HTR-8/SVneo (cell line): ENCODE data around the gene MAST4.

Experiments used
- DNase-seq: peaks from one replicate; pipeline ENCODE4 v3.0.0; 2011; ENCODE audit warnings: low spot score, mixed read lengths; ENCODE audit not compliant: insufficient read length
- FAIRE-seq: peaks from 2 replicates; lab custom pipeline; 2011; peaks lifted over from hg19 to GRCh38; lab: Jason Lieb, UNC

The MAST4 gene

GRCh38 chr5:66602621-66603020 lies 6.4 kb downstream of the MAST4 start:
- DNase-seq, result no peak
- FAIRE-seq, result no peak

- DNase-seq (no peak), FAIRE-seq (no peak)
Observed at GRCh38 chr5:66603164-66603563, 7.0 kb downstream of the MAST4 start.

- no peak for FAIRE-seq
- no peak for DNase-seq
Observed at GRCh38 chr5:66603881-66604280, 7.7 kb downstream of the MAST4 start.

- no peak for DNase-seq
- FAIRE-seq, result no peak
Observed at GRCh38 chr5:66606713-66607112, 10.5 kb downstream of the MAST4 start.

- FAIRE-seq (no peak), DNase-seq (no peak)
Observed at GRCh38 chr5:66608501-66608900, 12.3 kb downstream of the MAST4 start.

- no peak for DNase-seq
- FAIRE-seq, result no peak
Observed at GRCh38 chr5:66609615-66610014, 13.4 kb downstream of the MAST4 start.

GRCh38 chr5:66612226-66612625 lies 16.0 kb downstream of the MAST4 start:
- DNase-seq, result no peak
- FAIRE-seq, result no peak

GRCh38 chr5:66615136-66615535 lies 18.9 kb downstream of the MAST4 start:
- DNase-seq (no peak), FAIRE-seq (no peak)

- FAIRE-seq, result no peak
- DNase-seq, result no peak
Observed at GRCh38 chr5:66615894-66616293, 19.7 kb downstream of the MAST4 start.

- no peak for FAIRE-seq
- no peak for DNase-seq
Observed at GRCh38 chr5:66616520-66617225, 20.5 kb downstream of the MAST4 start.

GRCh38 chr5:66617226-66617861 lies 21.2 kb downstream of the MAST4 start:
- DNase-seq, result no peak

GRCh38 chr5:66617991-66618768 lies 22.0 kb downstream of the MAST4 start:
- FAIRE-seq (no peak), DNase-seq (no peak)

More at GRCh38 chr5:66617226-66617861, 21.2 kb downstream of the MAST4 start:
- FAIRE-seq, result no peak

GRCh38 chr5:66620711-66621110 lies 24.5 kb downstream of the MAST4 start:
- no peak for FAIRE-seq
- DNase-seq, result no peak

- FAIRE-seq (no peak), DNase-seq (no peak)
Observed at GRCh38 chr5:66621146-66621545, 25.0 kb downstream of the MAST4 start.

- no peak for DNase-seq
- FAIRE-seq, result no peak
Observed at GRCh38 chr5:66621736-66622135, 25.5 kb downstream of the MAST4 start.

GRCh38 chr5:66628561-66628960 lies 32.4 kb downstream of the MAST4 start:
- DNase-seq, result no peak
- FAIRE-seq, result no peak

GRCh38 chr5:66629446-66629845 lies 33.3 kb downstream of the MAST4 start:
- FAIRE-seq, result no peak
- DNase-seq, result no peak

GRCh38 chr5:66633754-66634153 lies 37.6 kb downstream of the MAST4 start:
- FAIRE-seq (no peak), DNase-seq (no peak)

GRCh38 chr5:66634601-66635000 lies 38.4 kb downstream of the MAST4 start:
- no peak for FAIRE-seq
- no peak for DNase-seq

GRCh38 chr5:66637994-66638393 lies 41.8 kb downstream of the MAST4 start:
- no peak for FAIRE-seq
- DNase-seq, result no peak

GRCh38 chr5:66639037-66639436 lies 42.8 kb downstream of the MAST4 start:
- FAIRE-seq (no peak), DNase-seq (no peak)
